ENCODE data around the gene PTRHD1.

PTRHD1 gene

GRCh38 chr2:24766609-24767008 lies 26.6 kb downstream of the PTRHD1 start:
- DNase-seq (no peak), ATAC-seq (no peak)
- H3K4me1 Mint-ChIP-seq = peaks cover 8% of the 10 kb centered on the region
- peaks cover 19% of the 10 kb centered on the region for H3K36me3 Mint-ChIP-seq (ENCODE audit: low read depth)
- H3K27me3 Mint-ChIP-seq = no peaks in the 10 kb centered on the region
- H3K27ac Mint-ChIP-seq = peak overlapping the region; percentile 50
- H3K4me3 Mint-ChIP-seq = no peak overlapping the region
- no peaks in the 10 kb centered on the region for H3K9me3 Mint-ChIP-seq

GRCh38 chr2:24763843-24764242 lies 29.3 kb downstream of the PTRHD1 start:
- Mint-ChIP-seq H3K9me3 (no peaks in the 10 kb centered on the region), H3K27me3 (no peaks in the 10 kb centered on the region), H3K4me1 (peaks cover 8% of the 10 kb centered on the region), H3K4me3 (no peak overlapping the region), H3K36me3 (ENCODE audit: low read depth) (peaks cover 21% of the 10 kb centered on the region), H3K27ac (no peak overlapping the region)
- ATAC-seq (no peak), DNase-seq (no peak)

DNA sequence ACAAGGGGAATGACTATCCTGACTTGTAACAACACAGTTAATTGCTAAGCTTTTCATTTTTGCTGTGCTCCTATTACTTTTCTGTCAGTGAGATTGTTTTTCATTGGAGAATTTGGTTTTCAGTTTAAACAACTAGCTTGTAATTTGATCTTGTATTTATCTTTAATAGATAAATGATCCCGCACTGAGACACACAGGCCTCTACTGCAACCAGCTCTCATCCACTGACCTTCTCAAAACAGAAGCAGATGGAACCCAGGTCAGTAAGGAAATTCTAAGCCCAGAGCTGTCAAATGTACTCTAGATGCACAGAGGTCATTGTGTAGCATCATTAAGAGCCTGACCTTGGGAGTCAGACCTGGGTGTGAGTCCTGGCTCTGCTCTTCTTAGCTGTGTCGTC lies 30.7 kb downstream of the PTRHD1 start:
- ATAC-seq = no peak
- Mint-ChIP-seq H3K4me3 (no peak overlapping the region), H3K9me3 (no peaks in the 10 kb centered on the region), H3K27ac (no peak overlapping the region), H3K27me3 (no peaks in the 10 kb centered on the region), H3K36me3 (ENCODE audit: low read depth) (peaks cover 23% of the 10 kb centered on the region), H3K4me1 (peaks cover 8% of the 10 kb centered on the region)
- DNase-seq = no peak

- DNase-seq (no peak), ATAC-seq (no peak)
- peaks cover 8% of the 10 kb centered on the region for H3K4me1 Mint-ChIP-seq
- H3K36me3 Mint-ChIP-seq (ENCODE audit: low read depth) = peaks cover 23% of the 10 kb centered on the region
- no peaks in the 10 kb centered on the region for H3K9me3 Mint-ChIP-seq
- H3K27ac Mint-ChIP-seq = no peak overlapping the region
- no peaks in the 10 kb centered on the region for H3K27me3 Mint-ChIP-seq
- H3K4me3 Mint-ChIP-seq = no peak overlapping the region
These were observed 31.3 kb downstream of the PTRHD1 start for GRCh38 chr2:24761866-24762265.

DNA sequence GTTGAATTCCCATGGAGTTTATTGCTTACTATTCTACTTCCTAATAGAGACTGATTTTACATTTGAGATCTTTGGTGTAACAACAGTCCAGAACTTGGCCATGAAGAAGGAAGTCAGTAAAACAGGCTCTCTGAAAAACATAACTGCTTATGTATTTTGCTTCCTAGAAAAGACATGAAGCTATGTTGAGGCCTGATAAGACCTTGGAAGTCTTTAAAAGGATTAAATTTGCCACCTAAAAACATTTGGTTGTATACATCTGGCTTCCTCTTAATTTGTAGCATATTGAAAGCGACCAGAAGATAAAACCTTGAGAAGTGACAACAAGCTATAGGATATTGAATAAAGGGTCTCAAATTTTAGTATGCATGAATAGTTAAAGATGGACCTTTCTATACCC lies 36.4 kb downstream of the PTRHD1 start:
- H3K4me3 Mint-ChIP-seq = no peak overlapping the region
- no peaks in the 10 kb centered on the region for H3K4me1 Mint-ChIP-seq
- no peaks in the 10 kb centered on the region for H3K9me3 Mint-ChIP-seq
- ATAC-seq = no peak
- H3K27me3 Mint-ChIP-seq = no peaks in the 10 kb centered on the region
- DNase-seq = no peak
- no peak overlapping the region for H3K27ac Mint-ChIP-seq
- H3K36me3 Mint-ChIP-seq (ENCODE audit: low read depth) = peaks cover 16% of the 10 kb centered on the region

GRCh38 chr2:24754985-24755705 lies 38.0 kb downstream of the PTRHD1 start:
- no peak for DNase-seq
- H3K36me3 Mint-ChIP-seq (ENCODE audit: low read depth) = peaks cover 11% of the 10 kb centered on the region
- no peak overlapping the region for H3K4me3 Mint-ChIP-seq
- no peaks in the 10 kb centered on the region for H3K9me3 Mint-ChIP-seq
- no peaks in the 10 kb centered on the region for H3K4me1 Mint-ChIP-seq
- H3K27me3 Mint-ChIP-seq = no peaks in the 10 kb centered on the region
- no peak overlapping the region for H3K27ac Mint-ChIP-seq
- peak; percentile 54 for ATAC-seq

DNA sequence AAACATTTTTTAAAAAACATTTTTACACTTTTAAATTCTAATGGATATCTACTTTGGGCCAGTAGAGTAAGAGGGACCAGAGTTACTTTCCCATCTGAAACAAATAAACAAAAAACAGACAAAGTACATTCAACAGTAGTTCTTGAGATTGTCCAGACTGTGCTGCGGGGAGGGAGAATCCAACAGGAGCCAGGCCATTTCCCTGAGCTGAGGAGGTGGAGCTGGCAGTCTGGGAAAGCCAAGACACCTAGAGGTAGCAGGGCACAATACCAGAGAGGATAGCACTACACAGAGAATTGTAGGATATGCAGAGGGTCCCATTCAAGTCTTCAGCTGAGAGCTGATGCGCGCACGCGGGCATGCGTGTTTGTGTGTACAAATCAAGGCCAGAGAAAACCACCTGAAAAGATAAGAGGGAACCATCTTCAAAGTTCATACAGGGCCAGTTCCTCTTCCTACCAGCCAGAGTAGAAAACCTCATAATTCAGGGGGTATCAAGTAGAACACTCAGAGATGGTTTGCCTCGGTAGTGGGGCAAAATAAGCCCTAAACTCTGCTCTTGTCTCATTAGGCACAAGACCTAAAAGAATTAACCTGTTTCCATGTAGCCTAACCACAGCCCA lies 44.0 kb downstream of the PTRHD1 start:
- Mint-ChIP-seq H3K4me1 (peaks cover 4% of the 10 kb centered on the region), H3K27me3 (no peaks in the 10 kb centered on the region), H3K36me3 (ENCODE audit: low read depth) (peaks cover 4% of the 10 kb centered on the region), H3K4me3 (no peak overlapping the region), H3K9me3 (no peaks in the 10 kb centered on the region), H3K27ac (no peak overlapping the region)
- no peak for DNase-seq
- ATAC-seq = no peak

DNA sequence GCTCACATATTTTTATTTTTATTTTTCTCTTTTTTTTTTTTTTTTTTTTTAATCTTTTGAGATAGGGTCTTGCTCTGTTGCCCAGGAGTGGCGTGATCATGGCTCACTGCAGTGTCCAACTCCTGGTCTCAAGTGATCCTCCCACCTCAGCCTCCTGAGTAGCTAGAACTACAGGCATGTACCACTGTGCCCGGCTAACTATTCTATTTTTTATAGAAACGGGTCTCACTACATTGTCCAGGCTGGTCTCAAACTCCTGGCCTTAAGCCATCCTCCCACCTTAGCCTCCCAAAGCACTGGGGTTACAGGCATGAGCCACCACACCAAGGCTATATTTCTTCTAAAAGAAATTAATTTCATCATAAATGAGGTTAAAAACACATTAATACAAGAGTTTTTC lies 45.9 kb downstream of the PTRHD1 start:
- H3K4me3 Mint-ChIP-seq = no peak overlapping the region
- no peaks in the 10 kb centered on the region for H3K27me3 Mint-ChIP-seq
- DNase-seq (no peak), ATAC-seq (no peak)
- no peaks in the 10 kb centered on the region for H3K9me3 Mint-ChIP-seq
- H3K36me3 Mint-ChIP-seq (ENCODE audit: low read depth) = peaks cover 9% of the 10 kb centered on the region
- H3K27ac Mint-ChIP-seq = no peak overlapping the region
- H3K4me1 Mint-ChIP-seq = peaks cover 19% of the 10 kb centered on the region

- DNase-seq = no peak
- no peaks in the 10 kb centered on the region for H3K27me3 Mint-ChIP-seq
- peaks cover 19% of the 10 kb centered on the region for H3K4me1 Mint-ChIP-seq
- H3K36me3 Mint-ChIP-seq (ENCODE audit: low read depth) = peaks cover 12% of the 10 kb centered on the region
- ATAC-seq = no peak
- no peak overlapping the region for H3K27ac Mint-ChIP-seq
- H3K4me3 Mint-ChIP-seq = no peak overlapping the region
- no peaks in the 10 kb centered on the region for H3K9me3 Mint-ChIP-seq
These were observed 47.4 kb downstream of the PTRHD1 start for GRCh38 chr2:24745825-24746224.

DNA sequence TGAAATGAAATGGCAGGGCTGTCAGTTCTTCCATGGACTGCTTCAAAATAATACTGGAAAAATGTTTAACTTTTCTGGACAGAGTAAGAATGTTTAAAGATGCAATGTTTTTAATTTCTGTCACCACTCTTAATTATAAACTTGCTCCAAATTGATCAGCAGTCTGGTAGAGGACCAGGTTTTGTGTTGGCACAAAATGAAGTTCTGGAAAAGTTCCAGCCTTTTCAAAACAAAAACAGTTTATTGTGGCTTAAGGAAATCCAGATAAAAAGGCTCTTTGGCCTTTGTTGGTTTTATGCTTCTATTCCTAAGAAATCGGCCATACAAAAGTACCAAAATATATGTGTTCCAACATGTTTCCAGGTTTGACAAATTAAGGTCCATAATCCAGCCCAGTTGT lies 48.8 kb downstream of the PTRHD1 start:
- H3K36me3 Mint-ChIP-seq (ENCODE audit: low read depth) = peaks cover 12% of the 10 kb centered on the region
- H3K4me1 Mint-ChIP-seq = peaks cover 19% of the 10 kb centered on the region
- H3K27me3 Mint-ChIP-seq = no peaks in the 10 kb centered on the region
- no peak for ATAC-seq
- no peaks in the 10 kb centered on the region for H3K9me3 Mint-ChIP-seq
- H3K4me3 Mint-ChIP-seq = no peak overlapping the region
- DNase-seq = no peak
- no peak overlapping the region for H3K27ac Mint-ChIP-seq

DNA sequence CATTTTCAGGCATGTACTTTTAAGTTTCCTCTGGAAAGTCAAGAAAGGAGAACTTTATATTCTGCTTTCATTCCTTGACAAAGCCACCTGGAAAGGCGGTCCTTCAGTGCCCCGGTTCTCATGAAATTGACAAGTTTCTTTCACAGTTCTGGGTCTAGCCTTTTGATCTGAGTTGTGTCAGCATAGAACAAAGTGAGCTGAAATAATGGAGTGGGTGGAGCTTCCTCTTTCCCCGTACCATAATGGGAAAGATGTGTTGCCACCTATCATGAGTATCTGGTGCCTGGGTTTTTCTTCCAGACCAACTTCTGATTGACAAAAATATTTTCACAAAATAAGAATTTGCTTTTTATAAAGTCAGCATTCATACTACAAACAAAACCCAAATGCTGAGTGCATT lies 49.3 kb downstream of the PTRHD1 start:
- H3K27me3 Mint-ChIP-seq = no peaks in the 10 kb centered on the region
- no peak overlapping the region for H3K4me3 Mint-ChIP-seq
- no peaks in the 10 kb centered on the region for H3K9me3 Mint-ChIP-seq
- peaks cover 12% of the 10 kb centered on the region for H3K36me3 Mint-ChIP-seq (ENCODE audit: low read depth)
- H3K4me1 Mint-ChIP-seq = peaks cover 19% of the 10 kb centered on the region
- DNase-seq = no peak
- H3K27ac Mint-ChIP-seq = no peak overlapping the region
- no peak for ATAC-seq

- Mint-ChIP-seq H3K4me3 (no peak overlapping the region), H3K27ac (no peak overlapping the region), H3K9me3 (no peaks in the 10 kb centered on the region), H3K27me3 (no peaks in the 10 kb centered on the region), H3K36me3 (ENCODE audit: low read depth) (peaks cover 12% of the 10 kb centered on the region), H3K4me1 (peaks cover 19% of the 10 kb centered on the region)
- DNase-seq (no peak), ATAC-seq (no peak)
These were observed 50.5 kb downstream of the PTRHD1 start for GRCh38 chr2:24742730-24743129.

GRCh38 chr2:24740142-24740541 lies 53.0 kb downstream of the PTRHD1 start:
- Mint-ChIP-seq H3K27ac (no peak overlapping the region), H3K4me3 (no peak overlapping the region), H3K4me1 (peaks cover 16% of the 10 kb centered on the region), H3K9me3 (no peaks in the 10 kb centered on the region), H3K36me3 (ENCODE audit: low read depth) (peaks cover 10% of the 10 kb centered on the region), H3K27me3 (no peaks in the 10 kb centered on the region)
- ATAC-seq (no peak), DNase-seq (no peak)
